GM12874 (cell line): ENCODE data around the gene PTGES2.

ENCODE experiments used
- CTCF ChIP-seq: IDR thresholded peaks from 2 replicates; pipeline ENCODE4 v1.5.1; 2011; ENCODE audit warnings: low read depth, mild to moderate bottlenecking, control low read depth, low read length, moderate library complexity; ENCODE audit not compliant: insufficient read depth

The PTGES2 gene

GRCh38 chr9:128106940-128107467, 20.5 kb downstream of the PTGES2 start:
- no peak for TF ChIP-seq CTCF

DNA sequence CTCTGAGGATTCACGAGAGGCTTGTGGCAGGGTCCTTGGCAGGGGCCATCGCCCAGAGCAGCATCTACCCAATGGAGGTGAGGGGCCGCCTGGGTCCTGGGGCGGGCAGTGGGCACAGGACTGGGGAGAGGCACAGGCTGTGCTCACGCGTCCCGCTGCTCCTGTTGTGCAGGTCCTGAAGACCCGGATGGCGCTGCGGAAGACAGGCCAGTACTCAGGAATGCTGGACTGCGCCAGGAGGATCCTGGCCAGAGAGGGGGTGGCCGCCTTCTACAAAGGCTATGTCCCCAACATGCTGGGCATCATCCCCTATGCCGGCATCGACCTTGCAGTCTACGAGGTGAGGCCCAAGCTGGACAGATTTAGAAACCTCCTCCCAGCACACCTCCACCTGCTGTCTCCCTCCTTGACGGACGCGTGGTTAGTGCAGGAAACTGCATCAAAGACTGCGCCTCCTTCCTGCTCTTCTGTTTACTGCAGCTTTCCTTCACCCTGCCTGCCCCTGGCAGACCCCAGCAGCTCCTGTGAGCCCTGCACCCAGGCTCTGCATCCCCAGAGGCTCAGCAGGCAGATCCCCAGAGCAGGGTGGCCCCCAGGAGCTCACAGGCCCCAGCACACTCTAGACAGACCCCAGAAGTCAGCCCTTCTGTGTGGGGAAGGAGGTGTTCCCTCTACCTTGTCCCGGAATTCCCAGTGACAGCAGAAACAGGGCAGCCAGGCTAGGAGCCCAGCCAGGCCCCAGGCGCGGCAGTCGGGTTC, 21.2 kb downstream of the PTGES2 start:
- no peak for TF ChIP-seq CTCF

- no peak for TF ChIP-seq CTCF
Measured at GRCh38 chr9:128105538-128106175, 21.9 kb downstream of the PTGES2 start.

GRCh38 chr9:128104171-128104618, 23.3 kb downstream of the PTGES2 start:
- no peak for TF ChIP-seq CTCF

DNA sequence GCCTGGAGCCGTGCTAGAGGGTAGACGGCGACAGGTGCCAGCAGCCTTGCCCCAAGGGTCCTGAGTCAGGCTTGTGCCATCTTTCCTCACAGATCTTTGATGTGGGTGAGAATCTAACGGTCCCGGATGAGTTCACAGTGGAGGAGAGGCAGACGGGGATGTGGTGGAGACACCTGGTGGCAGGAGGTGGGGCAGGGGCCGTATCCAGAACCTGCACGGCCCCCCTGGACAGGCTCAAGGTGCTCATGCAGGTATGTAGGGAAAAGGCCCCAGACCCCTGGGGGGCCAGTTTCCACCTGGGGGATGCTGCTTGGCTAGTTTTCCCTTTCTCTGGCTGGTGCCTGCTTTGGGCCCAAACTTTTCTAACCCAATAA, 24.0 kb downstream of the PTGES2 start:
- TF ChIP-seq CTCF = no peak

DNA sequence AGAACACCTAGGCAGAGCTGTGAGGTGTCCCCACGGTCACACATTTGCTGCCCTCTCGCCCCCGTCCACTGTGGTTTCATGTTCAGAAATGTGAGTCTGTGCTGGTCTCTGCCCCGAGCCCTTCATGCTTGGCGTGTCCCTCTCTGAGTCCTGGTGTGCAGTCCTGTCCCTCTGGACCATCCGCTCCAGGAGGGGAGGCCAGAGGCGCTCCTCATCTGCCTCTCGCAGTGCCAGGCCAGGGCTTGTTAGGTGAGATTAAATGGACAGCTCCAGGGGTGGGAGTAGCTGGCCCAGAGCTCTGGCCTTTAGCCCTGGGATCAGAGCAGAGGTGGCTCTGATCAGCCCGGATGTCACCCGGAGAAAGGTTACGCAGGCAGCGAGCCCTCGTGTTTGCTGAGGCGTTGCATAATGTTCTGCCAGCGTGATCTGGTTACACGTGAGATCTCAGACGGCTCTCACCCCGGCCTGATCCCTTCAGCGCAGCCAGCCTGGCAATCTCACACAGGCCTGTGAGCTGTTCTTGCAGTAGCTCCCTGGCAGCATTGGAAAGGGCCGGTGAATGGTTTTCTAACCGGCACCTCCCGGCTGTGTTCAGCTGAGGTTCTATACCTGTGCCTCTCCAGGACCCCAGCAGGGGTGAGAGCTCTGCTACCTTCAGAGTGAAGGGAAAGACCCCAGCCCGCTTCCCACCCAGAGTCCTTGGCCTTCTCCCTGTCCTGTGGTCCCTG, 24.5 kb downstream of the PTGES2 start:
- no peak for TF ChIP-seq CTCF

- no peak for TF ChIP-seq CTCF
Measured at GRCh38 chr9:128102196-128102595, 25.3 kb downstream of the PTGES2 start.
